ENCODE measurements around the gene FHIT. TPM values are rescaled to one million over a fixed set of nuclear protein-coding genes. Genes with fewer than 3 reads are reported as not detected.

The FHIT gene
- total and polyA plus RNA-seq, 2 donors from 2014 or later = 20.2 to 61.2 TPM

- H3K4me1 ChIP-seq (ENCODE audit: control insufficient read depth in 2 of 3, insufficient read depth in 2 of 3, low read depth in 1 of 3, low read length in 3 of 3) = no peaks in the 10 kb centered on the region
- FAIRE-seq (no peak), DNase-seq (no peak)
- intact Hi-C loops (cut with DNase I) = no loop called here
- H3K9me3 ChIP-seq (ENCODE audit: control insufficient read depth in 2 of 3, insufficient read depth in 1 of 3, low read length in 3 of 3) = no peaks in the 10 kb centered on the region
- no peak for TF ChIP-seq CTCF (IDR thresholded peaks at IDR 0.05; ENCODE audit: borderline replicate concordance, extremely low read depth, insufficient read depth)
- no peaks in the 10 kb centered on the region for H3K36me3 ChIP-seq (ENCODE audit: control insufficient read depth in 2 of 3, insufficient read depth in 3 of 3, low read length in 3 of 3)
- no peak overlapping the region for H3K9ac ChIP-seq (ENCODE audit: low read length in 3 of 3)
- no peaks in the 10 kb centered on the region for H3K27me3 ChIP-seq (ENCODE audit: control insufficient read depth, insufficient read depth, low read length)
- no peak overlapping the region for H3K4me3 ChIP-seq (ENCODE audit: low read length in 3 of 3)
- no peak overlapping the region for H3K27ac ChIP-seq (ENCODE audit: low read depth in 2 of 2, low read length in 2 of 2)
Measured at GRCh38 chr3:59817511-59817910, 1433.7 kb downstream of the FHIT start.

- Histone ChIP-seq H3K27ac (ENCODE audit: low read depth in 2 of 2, low read length in 2 of 2) (no peak overlapping the region), H3K4me1 (ENCODE audit: control insufficient read depth in 2 of 3, insufficient read depth in 2 of 3, low read depth in 1 of 3, low read length in 3 of 3) (no peaks in the 10 kb centered on the region), H3K9me3 (ENCODE audit: control insufficient read depth in 2 of 3, insufficient read depth in 1 of 3, low read length in 3 of 3) (no peaks in the 10 kb centered on the region), H3K36me3 (ENCODE audit: control insufficient read depth in 2 of 3, insufficient read depth in 3 of 3, low read length in 3 of 3) (no peaks in the 10 kb centered on the region), H3K27me3 (ENCODE audit: control insufficient read depth, insufficient read depth, low read length) (no peaks in the 10 kb centered on the region), H3K9ac (ENCODE audit: low read length in 3 of 3) (no peak overlapping the region), H3K4me3 (ENCODE audit: low read length in 3 of 3) (no peak overlapping the region)
- FAIRE-seq (no peak), DNase-seq (no peak)
- no peak for TF ChIP-seq CTCF (IDR thresholded peaks at IDR 0.05; ENCODE audit: borderline replicate concordance, extremely low read depth, insufficient read depth)
- intact Hi-C loops (cut with DNase I) = no loop called here
Measured at GRCh38 chr3:59816312-59816711, 1434.9 kb downstream of the FHIT start.

GRCh38 chr3:59813148-59813538 lies 1438.1 kb downstream of the FHIT start:
- Histone ChIP-seq H3K9me3 (ENCODE audit: control insufficient read depth in 2 of 3, insufficient read depth in 1 of 3, low read length in 3 of 3) (no peaks in the 10 kb centered on the region), H3K27me3 (ENCODE audit: control insufficient read depth, insufficient read depth, low read length) (no peaks in the 10 kb centered on the region), H3K9ac (ENCODE audit: low read length in 3 of 3) (no peak overlapping the region), H3K36me3 (ENCODE audit: control insufficient read depth in 2 of 3, insufficient read depth in 3 of 3, low read length in 3 of 3) (no peaks in the 10 kb centered on the region), H3K27ac (ENCODE audit: low read depth in 2 of 2, low read length in 2 of 2) (no peak overlapping the region), H3K4me1 (ENCODE audit: control insufficient read depth in 2 of 3, insufficient read depth in 2 of 3, low read depth in 1 of 3, low read length in 3 of 3) (no peaks in the 10 kb centered on the region), H3K4me3 (ENCODE audit: low read length in 3 of 3) (no peak overlapping the region)
- intact Hi-C loops (cut with DNase I) = no loop called here
- DNase-seq (no peak), FAIRE-seq (no peak)
- TF ChIP-seq CTCF (IDR thresholded peaks at IDR 0.05; ENCODE audit: borderline replicate concordance, extremely low read depth, insufficient read depth) = no peak

All from kidney (tissue), 14 donors.